ENCODE data around the gene MAP2K5. TPM values are rescaled to one million over a fixed set of nuclear protein-coding genes. Genes with fewer than 3 reads are reported as not detected.

Gene MAP2K5
- total RNA-seq, 1 experiment from 2014 or later = 15.0 TPM

- Histone ChIP-seq H3K23me2 (ENCODE audit: insufficient read length, low read depth, low read length, poor library complexity, severe bottlenecking) (no peaks in the 10 kb centered on the region), H3T11ph (ENCODE audit: low read length) (no peak within 1 kb of the TSS), H3K4me1 (ENCODE audit: insufficient read depth, low read length) (peaks cover 4% of the 10 kb centered on the region; the same call in 1 of the 2 replicates), H3K4ac (ENCODE audit: low read depth, low read length) (no peak within 1 kb of the TSS), H3K9me3 (ENCODE audit: control insufficient read depth, low read depth, low read length) (no peaks in the 10 kb centered on the region), H3K27me3 (ENCODE audit: insufficient read depth, low read length) (peaks cover 93% of the 10 kb centered on the region), H4K5ac (ENCODE audit: insufficient read length, low read depth, low read length) (no peak within 1 kb of the TSS), H4K8ac (replicated peaks; ENCODE audit: insufficient read length, low read depth, low read length) (no peak within 1 kb of the TSS), H3K4me2 (ENCODE audit: insufficient read depth, insufficient read length, low read length) (peak within 1 kb of the TSS; percentile 7), H3K18ac (ENCODE audit: insufficient read length, low read depth, low read length) (no peak within 1 kb of the TSS), H2AK5ac (ENCODE audit: insufficient read length, low read length) (no peak within 1 kb of the TSS), H4K20me1 (ENCODE audit: control insufficient read depth, insufficient read depth, insufficient read length) (peaks cover 3% of the 10 kb centered on the region), H2BK20ac (ENCODE audit: low read depth, low read length, poor library complexity, severe bottlenecking) (no peak within 1 kb of the TSS), H3K79me1 (ENCODE audit: insufficient read depth, low read depth, low read length, poor library complexity, severe bottlenecking) (no peaks in the 10 kb centered on the region), H3K56ac (ENCODE audit: insufficient read length, low read depth, low read length) (no peak within 1 kb of the TSS), H2BK12ac (ENCODE audit: insufficient read length, low read depth, low read length) (no peak within 1 kb of the TSS), H2BK120ac (ENCODE audit: low read depth, low read length, poor library complexity, severe bottlenecking) (no peak within 1 kb of the TSS), H3K23ac (ENCODE audit: insufficient read length, low read depth, low read length) (no peak within 1 kb of the TSS), H3K14ac (ENCODE audit: insufficient read depth, low read length) (no peak within 1 kb of the TSS), H3K27ac (ENCODE audit: insufficient read length, low read depth, low read length) (no peak within 1 kb of the TSS), H2AFZ (ENCODE audit: low read length) (no peak within 1 kb of the TSS), H3K9ac (ENCODE audit: extremely low read depth, insufficient read length, low read length) (no peak within 1 kb of the TSS), H3K79me2 (ENCODE audit: insufficient read depth, low read length) (no peaks in the 10 kb centered on the region), H2BK5ac (ENCODE audit: insufficient read length, low read length) (no peak within 1 kb of the TSS), H4K91ac (ENCODE audit: insufficient read length, low read depth, low read length) (no peak within 1 kb of the TSS), H2BK15ac (ENCODE audit: low read depth, low read length) (no peak within 1 kb of the TSS)
- WGBS (ENCODE audit: extremely low coverage, insufficient read length, low lambda C conversion rate) = no CpG with 5 or more reads among the region's 58 CpGs
- Mint-ChIP-seq H3K4me1 (peaks cover 35 to 63% of the 10 kb centered on the region in 2 experiments), H3K27me3 (ENCODE audit: low read depth) (peaks cover 92% of the 10 kb centered on the region), H3K36me3 (ENCODE audit: insufficient read depth in 1 of 3, low read depth in 3 of 3) (peaks cover 0 to 1% (median 0%) of the 10 kb centered on the region in 3 experiments; a peak in 3 of 7 replicates), H3K27ac (no peak within 1 kb of the TSS), H3K4me3 (peak within 1 kb of the TSS in 1 of 2 experiments; percentile 70; a peak in 3 of 5 replicates), H3K9me3 (peaks cover 6 to 8% of the 10 kb centered on the region in 2 experiments; a peak in 4 of 5 replicates)
- DNase-seq = peak; percentile 80
- no peak for TF ChIP-seq CTCF (conservative IDR thresholded peaks at IDR 0.05)
These were observed 282.7 kb downstream of the MAP2K5 start, which contains the start of gene SKOR1 for GRCh38 chr15:67824976-67825880. TSS of gene SKOR1 (plus strand) at chr15:67825509. CDS start at chr15:67825603, 94 bp downstream.
